IMR-90 (cell line): ENCODE results near the gene DRC3.
A peak's percentile ranks its signal among the peaks of the same experiment; 100 is the strongest.

Source experiments
- MAZ ChIP-seq: IDR thresholded peaks from 2 replicates; pipeline ENCODE4 v1.6.1; 2012; ENCODE audit warnings: low read depth, mild to moderate bottlenecking, low read length, improper control_type of control experiment, moderate library complexity, borderline replicate concordance
- POLR2A ChIP-seq: IDR thresholded peaks from 2 replicates; pipeline ENCODE4 v1.6.1; 2012; ENCODE audit warnings: mild to moderate bottlenecking, low read depth, low read length
- RCOR1 ChIP-seq: IDR thresholded peaks from 2 replicates; pipeline ENCODE4 v1.6.1; 2012; ENCODE audit warnings: mild to moderate bottlenecking, low read length, improper control_type of control experiment; ENCODE audit not compliant: insufficient replicate concordance
- SMC3 ChIP-seq: fragments of 150-350 bp; IDR thresholded peaks from 2 replicates; pipeline ENCODE4 v1.6.1; 2016; ENCODE audit warnings: low read depth, mild to moderate bottlenecking, antibody characterized with exemption, low read length, moderate library complexity
- TF ChIP-seq, protein P1 (sequence below): conservative IDR thresholded peaks from 2 replicates; pipeline ENCODE4 v1.5.1; 2012; ENCODE audit warnings: mild to moderate bottlenecking, low read depth, low read length, improper control_type of control experiment

GRCh38 chr17:17985555-17985954 lies 12.9 kb downstream of the DRC3 start:
- TF ChIP-seq, protein P1, sequence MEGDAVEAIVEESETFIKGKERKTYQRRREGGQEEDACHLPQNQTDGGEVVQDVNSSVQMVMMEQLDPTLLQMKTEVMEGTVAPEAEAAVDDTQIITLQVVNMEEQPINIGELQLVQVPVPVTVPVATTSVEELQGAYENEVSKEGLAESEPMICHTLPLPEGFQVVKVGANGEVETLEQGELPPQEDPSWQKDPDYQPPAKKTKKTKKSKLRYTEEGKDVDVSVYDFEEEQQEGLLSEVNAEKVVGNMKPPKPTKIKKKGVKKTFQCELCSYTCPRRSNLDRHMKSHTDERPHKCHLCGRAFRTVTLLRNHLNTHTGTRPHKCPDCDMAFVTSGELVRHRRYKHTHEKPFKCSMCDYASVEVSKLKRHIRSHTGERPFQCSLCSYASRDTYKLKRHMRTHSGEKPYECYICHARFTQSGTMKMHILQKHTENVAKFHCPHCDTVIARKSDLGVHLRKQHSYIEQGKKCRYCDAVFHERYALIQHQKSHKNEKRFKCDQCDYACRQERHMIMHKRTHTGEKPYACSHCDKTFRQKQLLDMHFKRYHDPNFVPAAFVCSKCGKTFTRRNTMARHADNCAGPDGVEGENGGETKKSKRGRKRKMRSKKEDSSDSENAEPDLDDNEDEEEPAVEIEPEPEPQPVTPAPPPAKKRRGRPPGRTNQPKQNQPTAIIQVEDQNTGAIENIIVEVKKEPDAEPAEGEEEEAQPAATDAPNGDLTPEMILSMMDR, result peak; percentile 40
- TF ChIP-seq SMC3 (peak; percentile 31), RCOR1 (no peak), MAZ (no peak), POLR2A (no peak)
